GM10266 (cell line): ENCODE data around the gene PEAR1.

Experiments
- DNase-seq: peaks from one replicate; pipeline ENCODE4 v3.0.0; 2012; ENCODE audit errors: extremely low spot score
- TF ChIP-seq, protein P1 (sequence below): IDR thresholded peaks from 2 replicates; pipeline ENCODE4 v1.5.1; 2012; ENCODE audit warnings: mild to moderate bottlenecking, low read depth; ENCODE audit not compliant: control insufficient read depth, insufficient read depth; ENCODE audit errors: missing control alignments

The PEAR1 gene

DNA sequence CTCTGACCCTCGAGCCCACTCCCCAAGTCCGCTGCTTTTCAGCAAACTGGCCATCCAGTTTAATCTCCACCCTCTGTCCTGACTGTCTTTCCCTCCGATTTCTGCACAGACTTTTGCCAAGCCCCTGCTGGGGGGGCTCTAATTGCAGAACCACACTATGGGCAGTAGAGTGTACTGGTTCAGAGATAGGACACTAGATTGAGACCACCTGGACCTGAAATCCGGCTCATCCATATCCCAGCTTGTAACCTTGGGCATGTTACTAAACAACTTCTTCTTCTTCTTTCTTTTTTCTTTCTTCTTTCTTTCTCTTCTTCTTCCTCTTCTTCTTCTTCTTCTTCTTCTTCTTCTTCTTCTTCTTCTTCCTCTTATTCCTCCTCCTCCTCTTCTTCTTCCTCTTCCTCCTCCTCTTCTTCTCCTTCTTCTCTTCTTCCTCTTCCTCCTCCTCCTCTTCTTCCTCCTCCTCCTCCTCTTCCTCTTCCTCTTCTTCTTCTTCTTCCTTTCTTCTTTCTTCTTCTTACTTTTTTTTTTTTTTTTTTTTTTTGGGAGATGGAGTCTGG, 34.6 kb downstream of the PEAR1 start:
- TF ChIP-seq, protein P1, sequence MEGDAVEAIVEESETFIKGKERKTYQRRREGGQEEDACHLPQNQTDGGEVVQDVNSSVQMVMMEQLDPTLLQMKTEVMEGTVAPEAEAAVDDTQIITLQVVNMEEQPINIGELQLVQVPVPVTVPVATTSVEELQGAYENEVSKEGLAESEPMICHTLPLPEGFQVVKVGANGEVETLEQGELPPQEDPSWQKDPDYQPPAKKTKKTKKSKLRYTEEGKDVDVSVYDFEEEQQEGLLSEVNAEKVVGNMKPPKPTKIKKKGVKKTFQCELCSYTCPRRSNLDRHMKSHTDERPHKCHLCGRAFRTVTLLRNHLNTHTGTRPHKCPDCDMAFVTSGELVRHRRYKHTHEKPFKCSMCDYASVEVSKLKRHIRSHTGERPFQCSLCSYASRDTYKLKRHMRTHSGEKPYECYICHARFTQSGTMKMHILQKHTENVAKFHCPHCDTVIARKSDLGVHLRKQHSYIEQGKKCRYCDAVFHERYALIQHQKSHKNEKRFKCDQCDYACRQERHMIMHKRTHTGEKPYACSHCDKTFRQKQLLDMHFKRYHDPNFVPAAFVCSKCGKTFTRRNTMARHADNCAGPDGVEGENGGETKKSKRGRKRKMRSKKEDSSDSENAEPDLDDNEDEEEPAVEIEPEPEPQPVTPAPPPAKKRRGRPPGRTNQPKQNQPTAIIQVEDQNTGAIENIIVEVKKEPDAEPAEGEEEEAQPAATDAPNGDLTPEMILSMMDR, result no peak
- no peak for DNase-seq

DNA sequence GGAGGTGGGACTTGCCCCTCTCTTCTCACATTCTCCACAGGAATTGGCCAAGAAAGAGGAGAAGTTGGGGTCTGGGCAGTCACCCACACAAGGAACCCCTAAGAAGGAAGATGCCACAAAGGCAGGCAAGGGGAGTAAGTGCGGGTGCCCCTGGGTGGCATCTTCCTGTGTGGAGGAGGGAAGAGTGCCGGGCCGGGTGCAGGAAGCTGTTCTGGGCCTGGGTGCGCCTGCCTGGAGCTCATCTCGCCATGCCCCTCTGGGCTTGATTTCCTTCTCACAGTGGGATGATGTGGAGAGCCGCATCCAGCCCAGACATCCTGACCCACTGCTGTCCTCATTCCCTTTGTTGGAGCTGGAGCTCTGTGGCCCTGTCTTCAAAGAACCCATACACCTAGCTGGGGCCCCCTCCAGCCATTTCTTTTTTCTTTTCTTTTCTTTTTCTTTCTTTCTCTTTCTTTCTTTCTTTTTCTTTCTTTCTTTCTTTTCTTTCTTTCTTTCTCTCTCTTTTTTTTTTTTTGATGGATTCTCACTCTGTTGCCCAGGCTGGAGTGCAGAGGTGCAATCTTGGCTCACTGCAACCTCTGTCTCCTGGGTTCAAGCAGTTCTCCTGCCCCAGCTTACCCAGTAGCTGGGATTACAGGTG, 36.2 kb downstream of the PEAR1 start:
- TF ChIP-seq, protein P1, result no peak
- no peak for DNase-seq

DNA sequence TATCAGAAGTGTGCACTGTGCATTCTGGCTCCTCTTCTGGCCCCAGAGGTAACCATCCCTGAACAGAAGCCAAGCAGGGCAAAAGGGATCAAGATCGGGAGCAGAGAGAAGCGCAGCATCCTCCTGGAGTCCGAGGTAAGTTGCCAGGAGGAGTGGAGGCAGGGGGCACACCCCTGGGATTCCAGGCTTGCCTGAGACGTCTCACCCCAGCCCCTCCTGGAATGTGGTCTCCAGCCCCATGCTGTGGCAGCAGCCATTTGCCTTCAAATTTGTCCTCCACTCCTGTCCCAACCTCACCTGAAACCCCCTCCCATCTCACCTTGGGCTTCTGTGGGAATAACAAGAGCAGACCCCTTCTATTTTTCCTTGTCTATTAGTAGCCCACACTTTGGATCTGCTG, 37.0 kb downstream of the PEAR1 start:
- TF ChIP-seq, protein P1, result no peak
- DNase-seq, result no peak

DNA sequence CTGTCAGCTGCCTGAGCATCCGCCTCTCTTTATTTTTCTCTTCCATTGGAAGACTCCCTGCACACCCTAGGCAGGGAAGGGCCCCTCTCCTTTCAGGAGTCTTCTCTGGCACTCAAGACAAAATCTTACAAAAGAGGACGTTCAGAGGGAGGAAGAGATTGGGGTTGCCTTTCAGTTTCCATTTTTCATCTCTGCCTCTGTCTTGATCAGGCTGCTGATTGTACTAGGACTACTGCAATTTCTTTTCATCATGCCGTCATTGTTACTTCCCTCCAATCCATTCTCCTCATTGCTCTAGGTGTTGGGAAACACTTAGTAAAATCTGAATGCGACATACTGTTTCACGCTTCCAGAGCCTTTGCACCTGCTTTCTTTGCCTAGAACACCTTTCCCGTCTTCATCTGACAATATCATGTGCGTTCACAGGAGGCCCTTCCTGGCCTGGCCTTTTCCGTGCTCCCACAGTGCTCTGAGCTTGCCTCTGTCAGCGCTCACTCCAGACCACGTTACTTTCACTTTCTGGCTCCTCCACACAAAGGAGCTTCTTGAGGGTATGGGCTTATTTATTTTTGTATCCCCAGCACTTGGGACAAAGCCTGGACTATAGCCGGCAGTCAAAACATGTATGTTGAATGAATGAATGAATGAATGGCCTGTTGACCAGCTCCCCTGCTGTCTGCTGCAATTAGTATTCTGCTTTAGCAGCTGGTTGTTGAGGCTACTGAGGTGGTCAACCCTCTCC, 37.9 kb downstream of the PEAR1 start:
- no peak for DNase-seq
- TF ChIP-seq, protein P1, result no peak

DNA sequence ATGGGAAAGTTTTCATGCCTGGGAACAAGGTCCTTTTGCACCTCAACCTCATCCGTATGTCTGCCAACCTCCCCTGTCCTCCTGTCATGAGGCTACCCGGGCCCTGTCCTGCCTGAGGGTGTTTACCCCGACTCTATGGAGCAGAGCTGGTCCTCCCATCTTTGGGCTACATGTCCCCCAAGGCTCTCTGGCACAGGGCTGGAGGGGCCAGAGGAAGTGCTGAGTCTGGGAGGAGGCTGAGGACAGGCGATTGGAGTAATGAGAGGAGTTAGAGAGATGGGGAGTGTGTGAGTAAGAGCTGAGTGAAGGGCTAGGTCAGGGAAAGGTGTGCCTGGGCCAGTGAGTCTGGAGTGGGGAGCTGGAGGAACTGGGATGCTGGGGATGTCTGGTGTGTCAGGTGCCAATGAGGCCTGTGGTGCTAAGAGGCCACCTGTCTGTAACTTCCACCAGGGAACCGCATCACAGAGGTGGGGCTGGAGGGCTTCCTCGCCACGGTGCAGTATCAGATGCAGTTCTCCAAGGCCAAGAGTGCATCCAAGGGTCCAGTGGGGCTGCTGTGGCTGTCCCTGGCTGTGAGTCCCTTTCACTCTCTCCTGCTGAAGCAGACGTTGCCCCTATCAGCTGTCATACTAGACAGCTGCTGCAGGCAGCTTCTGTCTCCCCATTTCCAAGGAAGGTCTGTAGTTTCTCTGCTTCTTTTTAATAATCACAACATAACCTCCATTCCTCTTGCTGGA, 38.6 kb downstream of the PEAR1 start:
- no peak for DNase-seq
- TF ChIP-seq, protein P1, result no peak

DNA sequence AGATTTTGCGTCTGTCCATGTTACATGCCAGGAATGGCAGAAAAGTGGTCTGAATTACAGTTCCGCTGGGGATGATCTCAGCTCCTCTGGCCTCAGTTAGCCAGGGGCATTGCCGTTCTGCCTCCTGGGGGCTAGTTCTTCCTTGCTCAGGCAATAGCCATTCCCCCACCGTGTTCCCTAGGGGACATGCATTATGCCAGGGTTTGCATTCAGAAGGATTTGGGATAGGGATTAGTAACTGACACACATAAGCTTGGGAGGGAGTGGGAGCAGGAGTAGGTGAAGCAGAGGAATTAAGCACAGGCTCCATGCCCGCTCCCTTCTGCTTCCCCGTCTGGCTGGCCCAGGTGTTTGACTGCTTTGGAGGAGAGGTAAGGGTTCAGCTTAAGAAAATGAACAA, 39.6 kb downstream of the PEAR1 start:
- TF ChIP-seq, protein P1, result no peak
- DNase-seq, result no peak
